HG02973 (cell line): ENCODE data around the gene LMF1.

Source experiments
- ATAC-seq: cut with Tn5 transposase; IDR thresholded peaks from one replicate; pipeline ENCODE4 v1.9.1; 2021; ENCODE audit warnings: moderate library complexity; ENCODE audit not compliant: unreplicated experiment

Gene LMF1

DNA sequence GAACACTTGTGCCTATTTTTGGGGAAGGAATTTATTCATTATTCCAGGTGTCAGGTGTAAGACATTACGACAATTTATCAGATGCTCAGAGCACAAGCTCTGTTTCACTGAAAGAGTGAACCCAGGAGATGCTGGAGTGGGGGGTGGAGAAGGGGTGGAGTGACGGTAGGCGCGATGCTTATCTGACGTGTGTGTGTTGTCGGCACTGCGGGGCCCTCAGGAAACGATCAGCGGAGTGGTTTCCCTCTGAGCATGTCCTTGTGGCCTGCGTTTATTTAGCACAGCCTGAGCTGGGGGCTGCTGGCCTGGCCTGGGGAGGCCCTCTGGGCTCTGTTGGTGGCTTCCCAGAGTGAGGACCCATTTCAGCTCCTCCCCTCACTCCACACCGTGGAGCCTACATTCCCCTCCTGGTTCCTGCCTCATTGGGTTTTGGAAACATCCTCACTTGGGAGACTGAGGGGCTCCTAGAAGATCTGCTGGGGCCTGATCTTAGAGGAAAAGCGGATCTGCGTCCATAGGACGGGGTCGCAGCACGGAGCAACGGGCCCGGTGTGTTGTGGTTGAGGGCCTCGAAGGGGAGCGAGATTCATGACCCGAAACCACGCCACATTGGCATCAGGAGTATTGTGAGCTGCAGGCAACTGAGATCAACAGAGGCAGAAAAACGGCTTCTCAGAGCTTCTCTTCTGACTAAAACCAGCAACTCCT, 151.3 kb downstream of the LMF1 start:
- no peak for ATAC-seq

DNA sequence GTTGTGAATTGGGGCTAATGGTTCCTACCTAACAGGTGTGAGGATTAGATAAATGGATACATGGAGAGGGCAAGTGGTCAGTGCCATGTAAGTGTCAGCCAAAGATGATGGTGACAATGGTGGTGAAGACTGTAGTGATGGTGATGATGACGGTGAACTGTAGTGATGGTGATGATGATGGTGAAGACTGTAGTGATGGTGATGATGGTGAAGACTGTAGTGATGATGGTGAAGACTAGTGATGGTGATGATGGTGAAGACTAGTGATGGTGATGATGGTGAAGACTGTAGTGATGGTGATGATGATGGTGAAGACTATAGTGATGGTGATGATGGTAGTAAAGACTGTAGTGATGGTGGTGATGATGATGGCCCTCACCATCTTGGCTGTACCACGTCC, 152.2 kb downstream of the LMF1 start:
- ATAC-seq: no peak

- no peak for ATAC-seq
Measured at GRCh38 chr16:818132-818531, 152.7 kb downstream of the LMF1 start.

DNA sequence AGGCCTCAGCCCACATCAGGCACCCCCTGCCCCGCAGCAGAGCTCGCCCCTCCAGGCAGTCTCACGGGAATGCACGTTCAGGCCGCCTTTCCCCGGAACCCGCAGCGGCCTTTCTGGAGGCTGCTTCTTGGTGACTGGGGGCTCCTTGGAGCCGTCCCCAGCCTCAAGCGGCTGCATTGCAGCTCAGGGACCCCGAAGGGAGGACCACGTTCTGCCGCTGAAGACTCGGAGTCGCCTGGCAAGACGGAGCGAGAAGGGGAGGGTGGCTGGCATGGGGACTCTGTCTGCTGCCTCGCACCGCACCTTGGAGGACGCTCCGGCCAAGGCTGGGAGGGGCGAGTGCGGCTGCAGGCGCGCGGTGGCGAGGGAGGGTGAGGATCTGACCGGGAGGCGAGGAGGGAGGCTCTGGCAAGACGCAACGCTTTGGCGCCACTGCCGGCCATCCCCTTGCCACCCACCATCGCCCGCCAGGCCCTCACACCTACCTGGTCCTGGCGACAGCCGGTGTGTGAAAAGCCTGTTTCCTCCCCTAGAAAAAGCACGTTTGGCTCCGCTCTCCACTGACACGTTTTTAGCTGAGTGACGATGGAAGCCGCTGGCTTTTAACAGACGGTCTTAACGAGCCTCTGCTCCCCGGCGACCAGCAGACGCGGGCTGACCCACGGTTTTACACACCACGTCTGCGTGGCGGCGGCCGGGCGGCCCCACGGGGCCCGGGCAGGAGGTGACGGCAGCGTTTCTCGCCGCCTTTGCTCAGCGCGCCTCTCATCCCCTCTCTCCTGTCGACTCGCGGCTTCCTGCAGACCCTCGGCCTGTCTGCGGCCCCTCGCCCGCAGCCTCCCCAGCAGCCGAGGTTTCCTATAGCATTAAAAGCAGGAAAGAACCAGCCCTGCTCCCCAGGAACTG, 153.5 kb downstream of the LMF1 start:
- ATAC-seq: no peak

- no peak for ATAC-seq
Measured at GRCh38 chr16:815861-816260, 154.9 kb downstream of the LMF1 start.

GRCh38 chr16:814974-815373, 155.8 kb downstream of the LMF1 start:
- no peak for ATAC-seq

DNA sequence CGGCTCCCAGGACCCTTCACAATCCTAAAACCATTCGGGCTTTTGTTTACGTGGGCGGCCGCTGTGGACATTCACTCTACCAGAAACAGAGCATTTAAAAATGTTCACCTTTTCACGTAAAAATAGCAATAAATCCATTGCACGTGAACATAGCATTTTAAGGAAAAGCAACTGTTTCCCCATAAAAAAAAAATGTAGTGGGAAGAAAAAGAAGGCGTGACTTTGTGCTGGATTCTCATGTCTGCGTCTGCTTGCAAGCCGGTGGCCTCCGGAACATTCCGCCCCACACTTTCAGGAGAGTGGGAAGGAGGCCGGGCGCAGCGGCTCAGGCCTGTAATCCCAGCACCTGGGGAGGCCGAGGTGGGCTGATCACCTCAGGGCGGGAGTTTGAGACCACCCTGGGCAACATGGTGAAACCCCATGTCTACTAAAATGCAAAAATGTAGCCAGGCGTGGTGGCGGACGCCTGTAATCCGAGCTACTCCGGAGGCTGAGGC, 156.8 kb downstream of the LMF1 start:
- ATAC-seq: no peak

GRCh38 chr16:813204-813915, 157.4 kb downstream of the LMF1 start:
- no peak for ATAC-seq

DNA sequence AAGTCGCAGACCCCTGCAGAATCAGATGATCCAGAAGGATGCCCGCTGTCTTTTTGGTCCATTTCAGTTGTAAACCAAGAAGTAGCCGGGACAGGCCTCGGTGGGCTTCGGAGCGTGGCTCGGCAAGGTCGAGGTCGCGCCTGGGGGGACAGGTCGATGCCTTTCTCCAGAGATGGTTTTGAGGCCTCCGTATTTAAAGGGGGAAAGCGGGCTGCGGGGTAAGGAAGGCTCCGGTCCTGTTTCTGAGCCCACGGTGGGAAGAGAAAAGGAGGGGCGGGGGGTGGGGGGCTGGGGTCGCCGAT, 162.7 kb downstream of the LMF1 start:
- no peak for ATAC-seq

DNA sequence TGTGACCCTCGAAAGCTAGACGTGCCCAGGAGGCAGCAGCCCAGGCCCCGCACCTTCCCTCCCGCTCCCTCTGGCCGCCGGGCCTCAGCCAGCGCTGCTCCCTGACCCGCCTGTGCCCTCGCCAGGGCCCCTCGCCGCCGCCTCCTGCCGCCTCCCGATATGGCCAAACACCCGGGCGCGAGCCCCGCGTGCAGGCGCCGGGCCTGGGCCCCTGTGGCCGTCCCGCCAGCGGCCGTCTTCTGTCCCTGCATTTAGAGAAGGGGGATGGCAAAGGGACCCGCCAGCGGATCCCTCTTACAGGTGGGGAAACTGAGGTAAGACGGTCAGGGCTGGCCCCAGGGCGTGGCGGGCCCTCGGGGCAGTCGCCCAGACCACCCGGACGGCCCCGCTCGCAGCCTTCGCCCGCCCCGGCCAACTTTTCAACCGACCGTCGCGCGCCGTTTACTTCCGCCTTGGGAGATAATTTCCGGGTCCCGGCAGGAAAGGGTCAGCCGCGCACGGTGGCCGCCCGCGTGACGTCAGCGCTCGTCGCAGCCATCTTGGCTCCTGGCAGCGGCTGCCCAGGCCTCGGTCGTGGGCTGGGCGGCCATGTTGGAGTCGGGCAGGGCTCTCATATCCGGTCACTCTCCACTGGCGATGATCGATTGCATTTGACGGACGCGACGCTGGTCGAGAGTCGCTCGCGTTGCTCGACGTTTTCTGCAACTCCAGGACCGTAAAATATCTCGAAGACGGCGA, 163.3 kb downstream of the LMF1 start:
- peak; percentile 89 for ATAC-seq

- ATAC-seq: no peak
Measured at GRCh38 chr16:805474-805873, 165.3 kb downstream of the LMF1 start.

- no peak for ATAC-seq
Measured at GRCh38 chr16:804193-805048, 166.4 kb downstream of the LMF1 start.

DNA sequence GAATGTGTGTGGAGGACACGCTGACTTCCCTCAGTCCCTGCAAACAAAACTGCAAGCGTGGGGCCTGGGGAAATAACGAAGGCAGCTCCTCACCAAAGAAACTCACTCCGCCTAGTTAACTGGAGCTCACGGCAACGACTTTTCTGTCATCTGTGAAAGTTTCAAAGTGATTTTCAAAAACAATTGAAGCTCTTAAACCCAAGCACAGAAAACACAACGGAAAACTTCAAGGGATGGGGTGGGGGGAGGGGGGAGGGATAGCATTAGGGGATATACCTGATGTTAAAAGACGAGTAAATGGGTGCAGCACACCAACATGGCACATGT, 167.1 kb downstream of the LMF1 start:
- no peak for ATAC-seq
